AG08396 (cell line): ENCODE results near the gene ABTB2.

ENCODE experiments used
- DNase-seq: peaks from one replicate; pipeline ENCODE4 v3.0.0; 2012; ENCODE audit warnings: low spot score, mixed read lengths

ABTB2 gene

GRCh38 chr11:34341931-34342533 is 15.8 kb downstream of the ABTB2 start:
- DNase-seq, result no peak

- DNase-seq, result no peak
Measured at GRCh38 chr11:34341096-34341495, 16.7 kb downstream of the ABTB2 start.

- DNase-seq, result no peak
Measured at GRCh38 chr11:34340653-34341052, 17.2 kb downstream of the ABTB2 start.

- DNase-seq, result no peak
Measured at GRCh38 chr11:34339149-34340064, 18.4 kb downstream of the ABTB2 start.

- no peak for DNase-seq
Measured at GRCh38 chr11:34337016-34337415, 20.8 kb downstream of the ABTB2 start.

- DNase-seq, result no peak
Measured at GRCh38 chr11:34335801-34336200, 22.0 kb downstream of the ABTB2 start.

- DNase-seq, result no peak
Measured at GRCh38 chr11:34335331-34335730, 22.5 kb downstream of the ABTB2 start.

GRCh38 chr11:34333787-34334186 is 24.0 kb downstream of the ABTB2 start:
- no peak for DNase-seq

GRCh38 chr11:34332524-34332923 is 25.3 kb downstream of the ABTB2 start:
- no peak for DNase-seq

GRCh38 chr11:34331736-34332135 is 26.1 kb downstream of the ABTB2 start:
- DNase-seq, result no peak

- no peak for DNase-seq
Measured at GRCh38 chr11:34331329-34331728, 26.5 kb downstream of the ABTB2 start.

- no peak for DNase-seq
Measured at GRCh38 chr11:34330653-34331052, 27.2 kb downstream of the ABTB2 start.

GRCh38 chr11:34329876-34330275 is 27.9 kb downstream of the ABTB2 start:
- no peak for DNase-seq

- DNase-seq, result no peak
Measured at GRCh38 chr11:34328632-34328910, 29.2 kb downstream of the ABTB2 start.

- no peak for DNase-seq
Measured at GRCh38 chr11:34327804-34328631, 29.8 kb downstream of the ABTB2 start.

- DNase-seq, result no peak
Measured at GRCh38 chr11:34324466-34324865, 33.3 kb downstream of the ABTB2 start.

- DNase-seq, result no peak
Measured at GRCh38 chr11:34323601-34324000, 34.2 kb downstream of the ABTB2 start.

- DNase-seq, result peak; percentile 28
Measured at GRCh38 chr11:34318111-34319037, 39.4 kb downstream of the ABTB2 start.

- no peak for DNase-seq
Measured at GRCh38 chr11:34317666-34318065, 40.1 kb downstream of the ABTB2 start.

GRCh38 chr11:34317036-34317360 is 40.8 kb downstream of the ABTB2 start:
- no peak for DNase-seq

- DNase-seq, result no peak
Measured at GRCh38 chr11:34316347-34317035, 41.3 kb downstream of the ABTB2 start.
